Mesodermal cell (in vitro differentiated cells): ENCODE measurements around the gene HNMT.

Source experiments
- H3K27ac ChIP-seq: 2 replicates; pipeline ENCODE4 v1.7.0; 2013; ENCODE audit warnings: mild to moderate bottlenecking, low read depth, low read length, moderate library complexity; ENCODE audit not compliant: severe bottlenecking
- H3K36me3 ChIP-seq: 2 replicates; pipeline ENCODE4 v1.7.1; 2013; ENCODE audit warnings: mild to moderate bottlenecking, low read length, moderate library complexity; ENCODE audit not compliant: control insufficient read depth, insufficient read depth
- H3K4me1 ChIP-seq: one replicate; pipeline ENCODE4 v1.7.1; 2013; ENCODE audit warnings: mild to moderate bottlenecking, low read length; ENCODE audit not compliant: insufficient read depth, control insufficient read depth, poor library complexity, severe bottlenecking
- H3K4me3 ChIP-seq: 2 replicates; pipeline ENCODE4 v1.7.0; 2013; ENCODE audit warnings: low read length, control low read depth, mild to moderate bottlenecking; ENCODE audit not compliant: insufficient read depth, poor library complexity, severe bottlenecking; ENCODE audit errors: extremely low read depth
- H3K9me3 ChIP-seq: 2 replicates; pipeline ENCODE4 v1.7.1; 2013; ENCODE audit warnings: mild to moderate bottlenecking, low read length, moderate library complexity; ENCODE audit not compliant: control insufficient read depth
- WGBS, 2 experiments: methylation state at CpG; one replicate each; pipeline ENCODE4 v1.1.5; 2013; ENCODE audit warnings: missing lambda C conversion rate in 2 of 2; ENCODE audit not compliant: insufficient coverage in 2 of 2; 5-methylcytosine and 5-hydroxymethylcytosine counted together

HNMT gene

GRCh38 chr2:138023976-138024375 lies 59.7 kb downstream of the HNMT start:
- 92% methylated on average over 2 of the region's 2 CpGs; no CpG with 5 or more reads in 1 of the 2 experiments for WGBS, 2 experiments
- Histone ChIP-seq H3K4me3 (no peak overlapping the region), H3K4me1 (no peaks in the 10 kb centered on the region), H3K9me3 (no peaks in the 10 kb centered on the region), H3K36me3 (no peaks in the 10 kb centered on the region), H3K27ac (no peak overlapping the region)

- H3K9me3 ChIP-seq: no peaks in the 10 kb centered on the region
- H3K36me3 ChIP-seq: no peaks in the 10 kb centered on the region
- WGBS, 2 experiments: 90 to 92% methylated on average over 4 to 5 of the region's 6 CpGs
- no peaks in the 10 kb centered on the region for H3K4me1 ChIP-seq
- H3K4me3 ChIP-seq: no peak overlapping the region
- H3K27ac ChIP-seq: no peak overlapping the region
These were observed 62.1 kb downstream of the HNMT start for GRCh38 chr2:138026111-138027020.

- H3K9me3 ChIP-seq: no peaks in the 10 kb centered on the region
- no peak overlapping the region for H3K4me3 ChIP-seq
- WGBS, 2 experiments: 80 to 100% methylated on average over 1 to 2 of the region's 2 CpGs
- no peaks in the 10 kb centered on the region for H3K36me3 ChIP-seq
- H3K27ac ChIP-seq: no peak overlapping the region
- H3K4me1 ChIP-seq: no peaks in the 10 kb centered on the region
These were observed 64.3 kb downstream of the HNMT start for GRCh38 chr2:138028538-138028937.

- no peaks in the 10 kb centered on the region for H3K36me3 ChIP-seq
- no peaks in the 10 kb centered on the region for H3K4me1 ChIP-seq
- no peak overlapping the region for H3K27ac ChIP-seq
- no peak overlapping the region for H3K4me3 ChIP-seq
- H3K9me3 ChIP-seq: no peaks in the 10 kb centered on the region
These were observed 65.0 kb downstream of the HNMT start for GRCh38 chr2:138029276-138029675.

- Histone ChIP-seq H3K36me3 (no peaks in the 10 kb centered on the region), H3K4me1 (peaks cover 6% of the 10 kb centered on the region), H3K9me3 (no peaks in the 10 kb centered on the region), H3K27ac (no peak overlapping the region), H3K4me3 (no peak overlapping the region)
- WGBS, 2 experiments: 69 to 100% methylated on average over 1 to 2 of the region's 3 CpGs
These were observed 66.2 kb downstream of the HNMT start for GRCh38 chr2:138030459-138030858.

- Histone ChIP-seq H3K4me1 (peaks cover 14% of the 10 kb centered on the region), H3K36me3 (no peaks in the 10 kb centered on the region), H3K9me3 (no peaks in the 10 kb centered on the region), H3K4me3 (no peak overlapping the region), H3K27ac (no peak overlapping the region)
- 100% methylated on average over 2 of the region's 2 CpGs; no CpG with 5 or more reads in 1 of the 2 experiments for WGBS, 2 experiments
These were observed 68.1 kb downstream of the HNMT start for GRCh38 chr2:138032334-138032733.

- 84 to 89% methylated on average over 3 of the region's 3 CpGs for WGBS, 2 experiments
- H3K27ac ChIP-seq: no peak overlapping the region
- H3K4me3 ChIP-seq: no peak overlapping the region
These were observed 70.3 kb downstream of the HNMT start for GRCh38 chr2:138034536-138034935.

GRCh38 chr2:138035608-138036217 lies 71.4 kb downstream of the HNMT start:
- Histone ChIP-seq H3K4me3 (no peak overlapping the region), H3K27ac (no peak overlapping the region)
- 68 to 75% methylated on average over 1 to 2 of the region's 4 CpGs for WGBS, 2 experiments

More at GRCh38 chr2:138034536-138034935, 70.3 kb downstream of the HNMT start:
- Histone ChIP-seq H3K36me3 (no peaks in the 10 kb centered on the region), H3K4me1 (peaks cover 14% of the 10 kb centered on the region), H3K9me3 (no peaks in the 10 kb centered on the region)

GRCh38 chr2:138036522-138036921 lies 72.2 kb downstream of the HNMT start:
- 100% methylated on average over 1 of the region's 5 CpGs; no CpG with 5 or more reads in 1 of the 2 experiments for WGBS, 2 experiments
- H3K4me3 ChIP-seq: no peak overlapping the region
- H3K36me3 ChIP-seq: no peaks in the 10 kb centered on the region
- H3K4me1 ChIP-seq: peaks cover 14% of the 10 kb centered on the region
- no peak overlapping the region for H3K27ac ChIP-seq
- no peaks in the 10 kb centered on the region for H3K9me3 ChIP-seq

More at GRCh38 chr2:138035608-138036217, 71.4 kb downstream of the HNMT start:
- Histone ChIP-seq H3K36me3 (no peaks in the 10 kb centered on the region), H3K4me1 (peaks cover 14% of the 10 kb centered on the region), H3K9me3 (no peaks in the 10 kb centered on the region)

GRCh38 chr2:138037090-138037489 lies 72.8 kb downstream of the HNMT start:
- Histone ChIP-seq H3K4me3 (no peak overlapping the region), H3K9me3 (no peaks in the 10 kb centered on the region), H3K4me1 (peaks cover 14% of the 10 kb centered on the region), H3K36me3 (no peaks in the 10 kb centered on the region), H3K27ac (no peak overlapping the region)
- WGBS, 2 experiments: 100% methylated on average over 1 of the region's 2 CpGs; no CpG with 5 or more reads in 1 of the 2 experiments

- 90 to 100% methylated on average over 1 to 2 of the region's 5 CpGs for WGBS, 2 experiments
- no peaks in the 10 kb centered on the region for H3K9me3 ChIP-seq
These were observed 76.3 kb downstream of the HNMT start for GRCh38 chr2:138040616-138041015.

More at GRCh38 chr2:138040616-138041015, 76.3 kb downstream of the HNMT start:
- Histone ChIP-seq H3K27ac (no peak overlapping the region), H3K4me1 (peaks cover 6% of the 10 kb centered on the region), H3K4me3 (no peak overlapping the region), H3K36me3 (no peaks in the 10 kb centered on the region)
